ENCODE measurements around the gene WFDC2. TPM values are rescaled to one million over a fixed set of nuclear protein-coding genes. Genes with fewer than 3 reads are reported as not detected.

The WFDC2 gene
- total RNA-seq, 1 donor from 2014 or later, result not detected

DNA sequence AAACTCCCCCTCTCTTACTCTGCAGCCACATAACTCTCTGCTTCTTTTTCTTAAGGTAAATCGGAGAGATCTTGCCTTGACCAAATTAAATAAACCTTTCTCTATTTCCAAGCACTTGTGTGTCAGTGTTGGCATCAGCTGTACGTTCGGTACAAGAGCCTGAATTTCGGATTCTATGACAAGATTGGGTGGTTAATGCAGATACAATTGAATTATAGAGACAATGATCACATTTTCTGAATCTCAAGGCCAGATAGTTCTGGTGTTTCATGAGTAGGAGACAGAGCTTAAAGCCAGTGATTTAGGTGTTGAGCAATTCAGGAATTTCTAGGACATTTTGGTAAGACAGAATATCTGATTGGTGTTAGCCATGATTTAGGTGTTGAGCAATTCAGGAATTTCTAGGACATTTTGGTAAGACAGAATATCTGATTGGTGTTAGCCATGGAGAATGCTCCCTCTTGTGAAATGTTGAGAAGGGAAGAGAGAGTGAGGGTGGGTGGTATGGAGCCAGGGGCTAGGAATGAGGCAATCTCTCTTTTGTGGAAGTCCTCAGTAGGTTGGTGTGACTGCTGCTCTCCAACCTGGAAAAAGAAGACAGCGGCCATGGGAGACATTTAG lies 40.8 kb downstream of the WFDC2 start:
- Mint-ChIP-seq H3K36me3 (ENCODE audit: low read depth) (no peaks in the 10 kb centered on the region), H3K27me3 (ENCODE audit: insufficient read depth) (peaks cover 8% of the 10 kb centered on the region), H3K4me1 (ENCODE audit: low read depth) (peaks cover 14% of the 10 kb centered on the region), H3K27ac (no peak overlapping the region), H3K9me3 (no peaks in the 10 kb centered on the region), H3K4me3 (no peak overlapping the region)
- intact Hi-C loops (cut with micrococcal nuclease), result no loop called here
- no peak for DNase-seq (ENCODE audit: low spot score)

DNA sequence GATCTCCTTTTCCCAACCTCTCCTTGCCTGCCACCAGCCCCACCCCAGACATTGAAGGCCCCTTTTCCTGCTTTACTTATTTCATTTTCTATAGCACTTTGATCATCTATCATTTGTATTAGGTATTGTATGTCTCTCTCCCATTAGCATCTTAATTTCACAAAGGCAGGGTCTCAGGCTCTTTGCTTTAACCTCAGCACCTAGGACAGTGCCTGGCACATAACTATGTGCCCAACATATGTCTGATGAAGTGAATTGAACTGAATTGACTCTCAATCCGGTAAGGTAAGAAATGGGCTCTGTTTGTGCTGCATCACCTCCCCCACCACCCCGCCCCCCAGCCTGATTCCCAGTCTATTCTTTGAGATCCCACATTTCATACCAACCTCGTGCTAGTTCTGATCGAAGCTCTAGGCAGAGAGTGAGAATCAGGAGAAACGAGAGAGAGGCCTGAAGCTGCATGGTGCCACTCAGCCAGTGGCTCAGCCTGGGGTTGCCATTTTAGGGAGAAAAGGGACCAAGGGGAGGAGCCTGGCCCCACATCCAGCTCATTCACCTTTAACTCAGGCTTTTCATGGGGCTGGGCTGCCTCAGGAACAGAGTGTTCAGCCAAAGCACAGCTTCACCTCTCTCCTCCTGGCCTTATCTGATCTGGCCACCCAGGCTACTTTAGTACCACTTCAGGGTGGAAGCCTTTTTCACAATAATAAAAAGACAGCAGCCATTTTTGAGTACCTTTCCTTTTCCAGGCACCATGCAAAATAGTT lies 45.8 kb downstream of the WFDC2 start, which contains the start of gene SPINT3:
SPINT3 (minus strand) TSS at position 476 of the 767 bp plus-strand sequence; CDS start at position 462, 14 bp downstream.
- intact Hi-C loops (cut with micrococcal nuclease), result no loop called here
- Mint-ChIP-seq H3K36me3 (ENCODE audit: low read depth) (no peaks in the 10 kb centered on the region), H3K4me1 (ENCODE audit: low read depth) (no peaks in the 10 kb centered on the region), H3K9me3 (no peaks in the 10 kb centered on the region), H3K27me3 (ENCODE audit: insufficient read depth) (peaks cover 8% of the 10 kb centered on the region), H3K27ac (no peak within 1 kb of the TSS), H3K4me3 (no peak within 1 kb of the TSS)
- DNase-seq (ENCODE audit: low spot score), result no peak

DNA sequence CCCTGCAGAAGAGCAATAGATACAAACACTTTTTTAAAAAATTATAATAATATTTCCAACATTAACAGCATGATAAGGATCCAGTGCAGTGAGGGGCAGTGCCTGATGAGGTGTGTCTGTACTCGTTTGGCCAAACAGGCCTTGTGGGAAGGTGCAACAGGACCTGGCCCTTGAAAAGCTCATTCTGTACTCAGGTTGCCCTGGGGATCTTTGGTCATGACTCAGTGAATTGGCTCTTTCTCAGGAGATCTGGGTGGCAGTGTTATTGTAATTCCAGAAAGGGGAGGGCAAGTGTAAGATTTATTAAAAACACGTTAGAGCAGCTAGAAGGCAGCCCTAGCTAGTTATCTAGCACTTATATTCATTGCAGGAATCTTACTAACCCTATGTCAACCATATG lies 48.7 kb downstream of the WFDC2 start:
- H3K27ac Mint-ChIP-seq, result no peak overlapping the region
- DNase-seq (ENCODE audit: low spot score), result no peak
- H3K4me1 Mint-ChIP-seq (ENCODE audit: low read depth), result no peaks in the 10 kb centered on the region
- no peak overlapping the region for H3K4me3 Mint-ChIP-seq
- no peaks in the 10 kb centered on the region for H3K36me3 Mint-ChIP-seq (ENCODE audit: low read depth)
- H3K27me3 Mint-ChIP-seq (ENCODE audit: insufficient read depth), result peaks cover 19% of the 10 kb centered on the region
- H3K9me3 Mint-ChIP-seq, result no peaks in the 10 kb centered on the region
- intact Hi-C loops (cut with micrococcal nuclease), result no loop called here

- H3K4me1 Mint-ChIP-seq (ENCODE audit: low read depth), result no peaks in the 10 kb centered on the region
- no peak for DNase-seq (ENCODE audit: low spot score)
- no peak overlapping the region for H3K27ac Mint-ChIP-seq
- H3K36me3 Mint-ChIP-seq (ENCODE audit: low read depth), result no peaks in the 10 kb centered on the region
- no peaks in the 10 kb centered on the region for H3K9me3 Mint-ChIP-seq
- intact Hi-C loops (cut with micrococcal nuclease), result no loop called here
- peaks cover 16% of the 10 kb centered on the region for H3K27me3 Mint-ChIP-seq (ENCODE audit: insufficient read depth)
- no peak overlapping the region for H3K4me3 Mint-ChIP-seq
Observed at GRCh38 chr20:45523821-45524220, 54.3 kb downstream of the WFDC2 start.

DNA sequence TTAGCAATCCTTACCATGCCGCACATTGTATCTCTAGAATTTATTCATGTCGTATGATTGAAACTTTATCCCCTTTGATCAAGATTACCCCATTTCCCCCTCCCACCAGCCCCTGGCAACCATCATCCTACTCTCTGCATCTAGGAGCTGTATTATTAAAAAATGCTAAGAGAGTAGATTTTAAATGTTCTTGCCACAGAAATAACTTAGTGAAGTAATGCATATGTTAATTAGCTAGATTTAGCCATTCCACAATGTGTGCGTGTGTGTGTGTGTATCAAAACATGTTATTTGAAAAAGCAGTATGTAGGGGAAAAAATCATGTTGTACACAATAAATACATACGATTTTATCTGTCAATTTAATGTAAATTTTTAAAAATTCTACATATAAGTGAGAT lies 57.7 kb downstream of the WFDC2 start:
- Mint-ChIP-seq H3K27me3 (ENCODE audit: insufficient read depth) (peaks cover 8% of the 10 kb centered on the region), H3K9me3 (no peaks in the 10 kb centered on the region), H3K27ac (no peak overlapping the region), H3K4me1 (ENCODE audit: low read depth) (no peaks in the 10 kb centered on the region), H3K4me3 (no peak overlapping the region), H3K36me3 (ENCODE audit: low read depth) (no peaks in the 10 kb centered on the region)
- intact Hi-C loops (cut with micrococcal nuclease), result no loop called here
- no peak for DNase-seq (ENCODE audit: low spot score)

Other genes starting within 250 kb of the WFDC2 start
- gene SEMG2, start 248.4 kb upstream of the WFDC2 start, total RNA-seq, result not detected in 2 replicates
- gene SLPI, start 215.2 kb upstream of the WFDC2 start, total RNA-seq, result not detected in 2 replicates
- gene RBPJL, start 162.9 kb upstream of the WFDC2 start, total RNA-seq, result 0.18 TPM in 1 of 2 replicates, not detected in the other
- 2.0 and 2.1 TPM in 2 replicates for gene MATN4, start 161.5 kb upstream of the WFDC2 start, total RNA-seq
- gene SDC4, start 121.3 kb upstream of the WFDC2 start, total RNA-seq, result 220 and 222 TPM in 2 replicates
- gene SYS1, start 106.6 kb upstream of the WFDC2 start, total RNA-seq, result 25.6 and 26.4 TPM in 2 replicates
- 0.07 and 0.08 TPM in 2 replicates for gene TP53TG5, start 91.4 kb upstream of the WFDC2 start, total RNA-seq
- gene DBNDD2, start 61.5 kb upstream of the WFDC2 start, total RNA-seq, result 21.7 and 24.6 TPM in 2 replicates
- 89.8 and 90.6 TPM in 2 replicates for gene PIGT, start 53.6 kb upstream of the WFDC2 start, total RNA-seq
- gene SPINT3, start 45.9 kb downstream of the WFDC2 start, total RNA-seq, result not detected in 2 replicates
- not detected in 2 replicates for gene WFDC6, start 69.7 kb downstream of the WFDC2 start, total RNA-seq
- not detected in 2 replicates for gene EPPIN, start 77.6 kb downstream of the WFDC2 start, total RNA-seq
- not detected in 2 replicates for gene WFDC8, start 109.5 kb downstream of the WFDC2 start, total RNA-seq
- not detected in 2 replicates for gene WFDC10A, start 160.0 kb downstream of the WFDC2 start, total RNA-seq
- not detected in 2 replicates for gene WFDC9, start 161.5 kb downstream of the WFDC2 start, total RNA-seq
- not detected in 2 replicates for gene WFDC11, start 200.5 kb downstream of the WFDC2 start, total RNA-seq
- not detected in 2 replicates for gene WFDC13, start 232.3 kb downstream of the WFDC2 start, total RNA-seq
- gene WFDC10B, start 235.3 kb downstream of the WFDC2 start, total RNA-seq, result not detected in 2 replicates

Data from activated T-helper 1 cell treated with anti-CD3 and anti-CD28 coated beads, Interleukin-12 subunit alpha, Interleukin-12 subunit beta, Interleukin-2, Interleukin-4 antibody, amounts not matched to agents 30 ng/mL and 10 ng/mL and 1 ng/mL, durations not matched to agents 14 hours and 24 hours and 36 hours (primary cell).